GM12878 (cell line): ENCODE results near the gene NEDD8. TPM values are rescaled to one million over a fixed set of nuclear protein-coding genes. Genes with fewer than 3 reads are reported as not detected.

ENCODE experiments used
- BACH1 ChIP-seq: fragments of 450-650 bp; IDR thresholded peaks from 2 replicates; pipeline ENCODE4 v1.6.1; 2017; ENCODE audit warnings: mild to moderate bottlenecking, borderline replicate concordance
- CEBPB ChIP-seq, 2 experiments: fragments of 150-350 bp in 1 of 2; IDR thresholded peaks; 2 replicates each; pipeline ENCODE4 v1.6.1; 2012 to 2014; ENCODE audit warnings: low read depth in 2 of 2, low read length in 2 of 2, borderline replicate concordance in 1 of 2, inconsistent platforms in 1 of 2
- EZH2 ChIP-seq: IDR thresholded peaks from 2 replicates; pipeline ENCODE4 v1.6.1; 2012; ENCODE audit warnings: low read depth, mild to moderate bottlenecking, control low read depth, inconsistent platforms, low read length, borderline replicate concordance; ENCODE audit not compliant: control insufficient read depth
- HDGF ChIP-seq: fragments of 450-650 bp; IDR thresholded peaks from 2 replicates; pipeline ENCODE4 v1.6.1; 2016; ENCODE audit warnings: antibody characterized with exemption
- IKZF1 ChIP-seq: fragments of 450-650 bp; conservative IDR thresholded peaks from 2 replicates; pipeline ENCODE4 v1.6.1; 2017; ENCODE audit warnings: antibody characterized with exemption, mild to moderate bottlenecking
- JUNB ChIP-seq: IDR thresholded peaks from 2 replicates; pipeline ENCODE4 v1.6.1; 2016; ENCODE audit warnings: antibody characterized with exemption, mild to moderate bottlenecking
- KLF5 ChIP-seq: fragments of 450-650 bp; IDR thresholded peaks from 2 replicates; pipeline ENCODE4 v1.6.1; 2014; ENCODE audit warnings: mild to moderate bottlenecking; ENCODE audit not compliant: partially characterized antibody
- MEF2B ChIP-seq: fragments of 450-650 bp; IDR thresholded peaks from 2 replicates; pipeline ENCODE4 v1.6.1; 2018; ENCODE audit warnings: mild to moderate bottlenecking, moderate library complexity; ENCODE audit not compliant: partially characterized antibody, poor library complexity, severe bottlenecking
- MYC ChIP-seq: IDR thresholded peaks from 2 replicates; pipeline ENCODE4 v1.6.1; 2011; ENCODE audit warnings: mild to moderate bottlenecking, low read length, moderate library complexity, inconsistent platforms; ENCODE audit not compliant: insufficient read depth, insufficient replicate concordance, insufficient read length, severe bottlenecking
- NR2F1 ChIP-seq: fragments of 450-650 bp; conservative IDR thresholded peaks from 2 replicates; pipeline ENCODE4 v1.6.1; 2017; ENCODE audit warnings: mild to moderate bottlenecking
- PAX5 ChIP-seq: IDR thresholded peaks from 2 replicates; pipeline ENCODE4 v1.6.1; 2011; ENCODE audit warnings: low read depth, low read length, borderline replicate concordance
- POLR2AphosphoS2 ChIP-seq: IDR thresholded peaks from 2 replicates; pipeline ENCODE4 v1.6.1; 2011; ENCODE audit warnings: low read depth, mild to moderate bottlenecking, low read length, improper control_type of control experiment, moderate library complexity
- SMAD5 ChIP-seq: IDR thresholded peaks from 2 replicates; pipeline ENCODE4 v1.6.1; 2016; ENCODE audit warnings: antibody characterized with exemption, low read depth
- WRNIP1 ChIP-seq: IDR thresholded peaks from 2 replicates; pipeline ENCODE4 v1.6.1; 2011; ENCODE audit warnings: low read depth, low read length, improper control_type of control experiment, borderline replicate concordance
- polyA plus RNA-seq, 11 experiments: library from polyadenylated mRNA; depleted of rRNA in 4 of 11; unstranded in 6 of 11; stranded (reverse) in 5 of 11; fragments of >200 nt; fragmentation: Nextera tagmentation in 4 of 11; fragmentation: Illumina TruSeq in 1 of 11; extraction: Ambion mirVana in 4 of 11; extraction: Trizol in 1 of 11; gene quantifications; 1 replicate in 1 of 11; 2 replicates in 10 of 11; pipeline versions ENCODE4 v1.2.1 to v1.2.3, GENCODE V29; 2011 to 2016; ENCODE audit warnings: inconsistent platforms in 2 of 11, missing spikeins in 2 of 11, low read depth in 1 of 11
- total RNA-seq, 4 experiments: library from RNA; depleted of rRNA in 3 of 4; stranded (reverse); fragments of >200 nt in 3 of 4; fragmentation: Illumina TruSeq in 1 of 4; extraction: Trizol in 1 of 4; gene quantifications; 2 replicates each; pipeline versions ENCODE4 v1.2.1 to v1.2.3, GENCODE V29; 2013 to 2021
- TF ChIP-seq, protein P1 (sequence below): IDR thresholded peaks from 2 replicates; pipeline ENCODE4 v1.6.1; 2012; ENCODE audit warnings: improper control_type of control experiment, low read depth, low read length; ENCODE audit not compliant: insufficient replicate concordance
- TF ChIP-seq, protein P2 (sequence below): fragments of 450-650 bp; IDR thresholded peaks from 2 replicates; pipeline ENCODE4 v1.6.1; 2018; ENCODE audit warnings: mild to moderate bottlenecking, low read depth, moderate library complexity; ENCODE audit not compliant: partially characterized antibody
- TF ChIP-seq, protein P3 (sequence below): fragments of 450-650 bp; IDR thresholded peaks from 2 replicates; pipeline ENCODE4 v1.6.1; 2017; ENCODE audit warnings: mild to moderate bottlenecking, low read depth, inconsistent platforms; ENCODE audit not compliant: poor library complexity, severe bottlenecking
- TF ChIP-seq, protein P4 (sequence below): IDR thresholded peaks from 2 replicates; pipeline ENCODE4 v1.6.1; 2011; ENCODE audit warnings: borderline replicate concordance, low read depth, mild to moderate bottlenecking, moderate library complexity, mixed read lengths, low read length; ENCODE audit not compliant: insufficient read depth; ENCODE audit errors: extremely low read length

Gene NEDD8
- total and polyA plus RNA-seq, 10 of the 15 experiments (the other 5 are each of a cell fraction or from before 2014, with no cell fraction given), result 164 to 991 (median 300) TPM

DNA sequence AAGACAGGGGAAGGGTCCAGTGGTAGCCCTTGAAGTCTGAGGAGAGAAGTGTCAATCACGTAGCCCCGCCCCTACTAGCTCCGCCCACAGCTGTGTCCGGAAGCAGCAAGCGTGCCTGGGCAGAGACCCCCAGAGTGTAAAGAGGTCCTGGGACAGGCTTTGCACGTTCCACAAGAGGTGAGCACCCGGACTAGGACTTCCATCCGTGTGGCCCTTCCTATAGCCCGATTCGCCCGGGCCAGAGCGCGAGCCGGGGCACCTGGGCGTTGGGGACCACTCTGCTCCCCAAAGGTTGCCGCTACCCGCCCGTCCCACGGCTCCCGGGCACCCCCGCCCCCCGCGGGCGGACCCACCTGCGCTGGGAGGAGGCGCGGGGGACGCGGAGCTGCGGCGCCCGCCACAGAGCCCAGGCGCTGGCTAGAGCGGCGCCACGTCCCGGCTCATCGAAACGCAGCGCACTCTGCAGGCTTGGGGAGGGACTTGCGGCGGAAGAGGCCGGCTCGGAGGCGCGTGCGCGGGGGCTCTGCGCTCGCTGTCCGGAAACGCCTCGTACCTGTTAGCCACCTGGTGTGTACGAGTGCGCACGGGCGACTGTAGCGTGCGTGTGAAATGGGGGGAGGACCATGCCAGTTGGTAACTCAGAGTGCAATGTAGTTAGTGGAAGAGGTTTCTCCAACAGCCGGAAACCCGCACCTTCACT, 39.1 kb upstream of the NEDD8 start, which contains the start of gene RABGGTA (continued):
- TF ChIP-seq, protein P1, sequence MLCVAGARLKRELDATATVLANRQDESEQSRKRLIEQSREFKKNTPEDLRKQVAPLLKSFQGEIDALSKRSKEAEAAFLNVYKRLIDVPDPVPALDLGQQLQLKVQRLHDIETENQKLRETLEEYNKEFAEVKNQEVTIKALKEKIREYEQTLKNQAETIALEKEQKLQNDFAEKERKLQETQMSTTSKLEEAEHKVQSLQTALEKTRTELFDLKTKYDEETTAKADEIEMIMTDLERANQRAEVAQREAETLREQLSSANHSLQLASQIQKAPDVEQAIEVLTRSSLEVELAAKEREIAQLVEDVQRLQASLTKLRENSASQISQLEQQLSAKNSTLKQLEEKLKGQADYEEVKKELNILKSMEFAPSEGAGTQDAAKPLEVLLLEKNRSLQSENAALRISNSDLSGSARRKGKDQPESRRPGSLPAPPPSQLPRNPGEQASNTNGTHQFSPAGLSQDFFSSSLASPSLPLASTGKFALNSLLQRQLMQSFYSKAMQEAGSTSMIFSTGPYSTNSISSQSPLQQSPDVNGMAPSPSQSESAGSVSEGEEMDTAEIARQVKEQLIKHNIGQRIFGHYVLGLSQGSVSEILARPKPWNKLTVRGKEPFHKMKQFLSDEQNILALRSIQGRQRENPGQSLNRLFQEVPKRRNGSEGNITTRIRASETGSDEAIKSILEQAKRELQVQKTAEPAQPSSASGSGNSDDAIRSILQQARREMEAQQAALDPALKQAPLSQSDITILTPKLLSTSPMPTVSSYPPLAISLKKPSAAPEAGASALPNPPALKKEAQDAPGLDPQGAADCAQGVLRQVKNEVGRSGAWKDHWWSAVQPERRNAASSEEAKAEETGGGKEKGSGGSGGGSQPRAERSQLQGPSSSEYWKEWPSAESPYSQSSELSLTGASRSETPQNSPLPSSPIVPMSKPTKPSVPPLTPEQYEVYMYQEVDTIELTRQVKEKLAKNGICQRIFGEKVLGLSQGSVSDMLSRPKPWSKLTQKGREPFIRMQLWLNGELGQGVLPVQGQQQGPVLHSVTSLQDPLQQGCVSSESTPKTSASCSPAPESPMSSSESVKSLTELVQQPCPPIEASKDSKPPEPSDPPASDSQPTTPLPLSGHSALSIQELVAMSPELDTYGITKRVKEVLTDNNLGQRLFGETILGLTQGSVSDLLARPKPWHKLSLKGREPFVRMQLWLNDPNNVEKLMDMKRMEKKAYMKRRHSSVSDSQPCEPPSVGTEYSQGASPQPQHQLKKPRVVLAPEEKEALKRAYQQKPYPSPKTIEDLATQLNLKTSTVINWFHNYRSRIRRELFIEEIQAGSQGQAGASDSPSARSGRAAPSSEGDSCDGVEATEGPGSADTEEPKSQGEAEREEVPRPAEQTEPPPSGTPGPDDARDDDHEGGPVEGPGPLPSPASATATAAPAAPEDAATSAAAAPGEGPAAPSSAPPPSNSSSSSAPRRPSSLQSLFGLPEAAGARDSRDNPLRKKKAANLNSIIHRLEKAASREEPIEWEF, result no peak
- TF ChIP-seq, protein P2, sequence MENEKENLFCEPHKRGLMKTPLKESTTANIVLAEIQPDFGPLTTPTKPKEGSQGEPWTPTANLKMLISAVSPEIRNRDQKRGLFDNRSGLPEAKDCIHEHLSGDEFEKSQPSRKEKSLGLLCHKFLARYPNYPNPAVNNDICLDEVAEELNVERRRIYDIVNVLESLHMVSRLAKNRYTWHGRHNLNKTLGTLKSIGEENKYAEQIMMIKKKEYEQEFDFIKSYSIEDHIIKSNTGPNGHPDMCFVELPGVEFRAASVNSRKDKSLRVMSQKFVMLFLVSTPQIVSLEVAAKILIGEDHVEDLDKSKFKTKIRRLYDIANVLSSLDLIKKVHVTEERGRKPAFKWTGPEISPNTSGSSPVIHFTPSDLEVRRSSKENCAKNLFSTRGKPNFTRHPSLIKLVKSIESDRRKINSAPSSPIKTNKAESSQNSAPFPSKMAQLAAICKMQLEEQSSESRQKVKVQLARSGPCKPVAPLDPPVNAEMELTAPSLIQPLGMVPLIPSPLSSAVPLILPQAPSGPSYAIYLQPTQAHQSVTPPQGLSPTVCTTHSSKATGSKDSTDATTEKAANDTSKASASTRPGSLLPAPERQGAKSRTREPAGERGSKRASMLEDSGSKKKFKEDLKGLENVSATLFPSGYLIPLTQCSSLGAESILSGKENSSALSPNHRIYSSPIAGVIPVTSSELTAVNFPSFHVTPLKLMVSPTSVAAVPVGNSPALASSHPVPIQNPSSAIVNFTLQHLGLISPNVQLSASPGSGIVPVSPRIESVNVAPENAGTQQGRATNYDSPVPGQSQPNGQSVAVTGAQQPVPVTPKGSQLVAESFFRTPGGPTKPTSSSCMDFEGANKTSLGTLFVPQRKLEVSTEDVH, result no peak
- TF ChIP-seq NR2F1, result peak; percentile 64
- TF ChIP-seq, protein P3, sequence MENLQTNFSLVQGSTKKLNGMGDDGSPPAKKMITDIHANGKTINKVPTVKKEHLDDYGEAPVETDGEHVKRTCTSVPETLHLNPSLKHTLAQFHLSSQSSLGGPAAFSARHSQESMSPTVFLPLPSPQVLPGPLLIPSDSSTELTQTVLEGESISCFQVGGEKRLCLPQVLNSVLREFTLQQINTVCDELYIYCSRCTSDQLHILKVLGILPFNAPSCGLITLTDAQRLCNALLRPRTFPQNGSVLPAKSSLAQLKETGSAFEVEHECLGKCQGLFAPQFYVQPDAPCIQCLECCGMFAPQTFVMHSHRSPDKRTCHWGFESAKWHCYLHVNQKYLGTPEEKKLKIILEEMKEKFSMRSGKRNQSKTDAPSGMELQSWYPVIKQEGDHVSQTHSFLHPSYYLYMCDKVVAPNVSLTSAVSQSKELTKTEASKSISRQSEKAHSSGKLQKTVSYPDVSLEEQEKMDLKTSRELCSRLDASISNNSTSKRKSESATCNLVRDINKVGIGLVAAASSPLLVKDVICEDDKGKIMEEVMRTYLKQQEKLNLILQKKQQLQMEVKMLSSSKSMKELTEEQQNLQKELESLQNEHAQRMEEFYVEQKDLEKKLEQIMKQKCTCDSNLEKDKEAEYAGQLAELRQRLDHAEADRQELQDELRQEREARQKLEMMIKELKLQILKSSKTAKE, result no peak
- TF ChIP-seq MYC, result peak; percentile 86
- peak; percentile 10; the same call in 1 of the 2 replicates for TF ChIP-seq PAX5
- no peak for TF ChIP-seq HDGF
- peak; percentile 90; the same call in 1 of the 2 replicates for TF ChIP-seq WRNIP1
- TF ChIP-seq KLF5, result peak; percentile 89
- peak; percentile 51 for TF ChIP-seq MEF2B
- TF ChIP-seq JUNB, result no peak
- TF ChIP-seq SMAD5, result peak; percentile 69; the same call in 1 of the 2 replicates
- TF ChIP-seq, protein P4, sequence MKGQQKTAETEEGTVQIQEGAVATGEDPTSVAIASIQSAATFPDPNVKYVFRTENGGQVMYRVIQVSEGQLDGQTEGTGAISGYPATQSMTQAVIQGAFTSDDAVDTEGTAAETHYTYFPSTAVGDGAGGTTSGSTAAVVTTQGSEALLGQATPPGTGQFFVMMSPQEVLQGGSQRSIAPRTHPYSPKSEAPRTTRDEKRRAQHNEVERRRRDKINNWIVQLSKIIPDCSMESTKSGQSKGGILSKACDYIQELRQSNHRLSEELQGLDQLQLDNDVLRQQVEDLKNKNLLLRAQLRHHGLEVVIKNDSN, result no peak
- TF ChIP-seq IKZF1, result peak; percentile 95
- TF ChIP-seq CEBPB (IDR thresholded peaks at IDR 0.05; ENCODE audit: borderline replicate concordance in 1 of 2, low read depth in 2 of 2, low read length in 2 of 2), result no peak
- TF ChIP-seq BACH1, result peak; percentile 78
- peak; percentile 61; the same call in 1 of the 2 replicates for TF ChIP-seq POLR2AphosphoS2
- no peak for TF ChIP-seq EZH2
